C4-2B (cell line): ENCODE results near the gene FAM83D.

ENCODE experiments used
- ZFX ChIP-seq: fragments of 450-650 bp; IDR thresholded peaks from 2 replicates; pipeline ENCODE4 v1.6.1; 2017
- TF ChIP-seq, protein P1 (sequence below): fragments of 450-650 bp; conservative IDR thresholded peaks from 2 replicates; pipeline ENCODE4 v1.5.1; 2017; ENCODE audit warnings: mild to moderate bottlenecking

DNA sequence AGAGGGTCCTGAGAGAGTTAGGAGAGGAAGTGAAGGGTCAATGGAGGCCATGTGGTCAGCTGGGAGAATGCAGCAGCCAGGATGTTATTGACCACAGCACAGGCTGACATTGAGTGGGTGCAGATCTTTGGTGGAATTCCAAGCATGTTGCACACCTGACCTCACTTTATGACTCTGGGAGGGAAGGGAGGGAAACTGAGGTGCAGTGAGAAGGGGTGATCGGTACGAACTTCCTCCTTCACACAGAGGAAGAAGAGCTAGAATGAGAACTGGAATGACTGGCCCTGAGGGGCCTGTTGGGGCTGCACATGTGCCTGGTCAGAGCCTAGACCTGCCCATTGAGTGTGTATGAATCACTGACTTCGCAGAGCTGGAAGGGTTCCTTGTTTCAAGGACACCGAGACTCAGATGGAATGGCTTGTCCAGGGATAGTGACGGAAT lies 9.8 kb downstream of the FAM83D start:
- TF ChIP-seq, protein P1, sequence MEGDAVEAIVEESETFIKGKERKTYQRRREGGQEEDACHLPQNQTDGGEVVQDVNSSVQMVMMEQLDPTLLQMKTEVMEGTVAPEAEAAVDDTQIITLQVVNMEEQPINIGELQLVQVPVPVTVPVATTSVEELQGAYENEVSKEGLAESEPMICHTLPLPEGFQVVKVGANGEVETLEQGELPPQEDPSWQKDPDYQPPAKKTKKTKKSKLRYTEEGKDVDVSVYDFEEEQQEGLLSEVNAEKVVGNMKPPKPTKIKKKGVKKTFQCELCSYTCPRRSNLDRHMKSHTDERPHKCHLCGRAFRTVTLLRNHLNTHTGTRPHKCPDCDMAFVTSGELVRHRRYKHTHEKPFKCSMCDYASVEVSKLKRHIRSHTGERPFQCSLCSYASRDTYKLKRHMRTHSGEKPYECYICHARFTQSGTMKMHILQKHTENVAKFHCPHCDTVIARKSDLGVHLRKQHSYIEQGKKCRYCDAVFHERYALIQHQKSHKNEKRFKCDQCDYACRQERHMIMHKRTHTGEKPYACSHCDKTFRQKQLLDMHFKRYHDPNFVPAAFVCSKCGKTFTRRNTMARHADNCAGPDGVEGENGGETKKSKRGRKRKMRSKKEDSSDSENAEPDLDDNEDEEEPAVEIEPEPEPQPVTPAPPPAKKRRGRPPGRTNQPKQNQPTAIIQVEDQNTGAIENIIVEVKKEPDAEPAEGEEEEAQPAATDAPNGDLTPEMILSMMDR = no peak
- TF ChIP-seq ZFX = no peak
